SU-DHL-6 (cell line): ENCODE data around the gene BSND.

ENCODE experiments used
- CTCF ChIP-seq: fragments of 200-600 bp; sonication (generic); IDR thresholded peaks from one replicate; pipeline ENCODE4 v1.5.1; 2017; ENCODE audit warnings: antibody characterized with exemption, mild to moderate bottlenecking, low read length, moderate library complexity; ENCODE audit not compliant: insufficient read depth, poor library complexity, severe bottlenecking
- EZH2phosphoT487 ChIP-seq: fragments of 200-600 bp; sonication (generic), shearing (Covaris generic); conservative IDR thresholded peaks from 2 replicates; pipeline ENCODE4 v1.6.1; 2018; ENCODE audit warnings: mild to moderate bottlenecking, antibody characterized with exemption, low read length, moderate library complexity, mixed read lengths

GRCh38 chr1:54986533-54986932 is 12.2 kb upstream of the BSND start:
- TF ChIP-seq CTCF (no peak), EZH2phosphoT487 (no peak)
